Astrocyte (in vitro differentiated cells and primary cell): Measurements from ENCODE around the gene RBM14.

Source experiments
- EZH2 ChIP-seq: IDR thresholded peaks from 2 replicates; pipeline ENCODE4 v1.6.1; 2012; ENCODE audit warnings: mild to moderate bottlenecking, low read length, inconsistent platforms; ENCODE audit not compliant: insufficient read depth
- TF ChIP-seq, protein P1 (sequence below): IDR thresholded peaks from 2 replicates; pipeline ENCODE4 v1.5.1; 2011; ENCODE audit warnings: low read depth, mild to moderate bottlenecking, inconsistent platforms, low read length, moderate library complexity; ENCODE audit not compliant: insufficient read depth

GRCh38 chr11:66643745-66644437 is 27.5 kb downstream of the RBM14 start:
- TF ChIP-seq, protein P1, sequence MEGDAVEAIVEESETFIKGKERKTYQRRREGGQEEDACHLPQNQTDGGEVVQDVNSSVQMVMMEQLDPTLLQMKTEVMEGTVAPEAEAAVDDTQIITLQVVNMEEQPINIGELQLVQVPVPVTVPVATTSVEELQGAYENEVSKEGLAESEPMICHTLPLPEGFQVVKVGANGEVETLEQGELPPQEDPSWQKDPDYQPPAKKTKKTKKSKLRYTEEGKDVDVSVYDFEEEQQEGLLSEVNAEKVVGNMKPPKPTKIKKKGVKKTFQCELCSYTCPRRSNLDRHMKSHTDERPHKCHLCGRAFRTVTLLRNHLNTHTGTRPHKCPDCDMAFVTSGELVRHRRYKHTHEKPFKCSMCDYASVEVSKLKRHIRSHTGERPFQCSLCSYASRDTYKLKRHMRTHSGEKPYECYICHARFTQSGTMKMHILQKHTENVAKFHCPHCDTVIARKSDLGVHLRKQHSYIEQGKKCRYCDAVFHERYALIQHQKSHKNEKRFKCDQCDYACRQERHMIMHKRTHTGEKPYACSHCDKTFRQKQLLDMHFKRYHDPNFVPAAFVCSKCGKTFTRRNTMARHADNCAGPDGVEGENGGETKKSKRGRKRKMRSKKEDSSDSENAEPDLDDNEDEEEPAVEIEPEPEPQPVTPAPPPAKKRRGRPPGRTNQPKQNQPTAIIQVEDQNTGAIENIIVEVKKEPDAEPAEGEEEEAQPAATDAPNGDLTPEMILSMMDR = no peak
- no peak for TF ChIP-seq EZH2
